HFF-Myc (cell line): ENCODE measurements around the gene ACTN3.
"Not testable (repeated sequence)": the region's sequence is repeated elsewhere in the genome, so short reads cannot be mapped to it uniquely, and the experiment has no call there.

Source experiments
- DNase-seq: peaks from one replicate; pipeline ENCODE4 v3.0.0-alpha.2; 2011; ENCODE audit warnings: low read depth; ENCODE audit errors: extremely low read depth
- H3K4me3 ChIP-seq: replicated peaks from 2 replicates; pipeline ENCODE4 v1.5.1; 2011; ENCODE audit warnings: low read depth, mild to moderate bottlenecking, control low read depth, low read length
- TF ChIP-seq, protein P1 (sequence below): IDR thresholded peaks from 2 replicates; pipeline ENCODE4 v1.5.1; 2012; ENCODE audit warnings: mild to moderate bottlenecking, low read depth, low read length, control low read depth; ENCODE audit errors: missing control alignments

Gene ACTN3

DNA sequence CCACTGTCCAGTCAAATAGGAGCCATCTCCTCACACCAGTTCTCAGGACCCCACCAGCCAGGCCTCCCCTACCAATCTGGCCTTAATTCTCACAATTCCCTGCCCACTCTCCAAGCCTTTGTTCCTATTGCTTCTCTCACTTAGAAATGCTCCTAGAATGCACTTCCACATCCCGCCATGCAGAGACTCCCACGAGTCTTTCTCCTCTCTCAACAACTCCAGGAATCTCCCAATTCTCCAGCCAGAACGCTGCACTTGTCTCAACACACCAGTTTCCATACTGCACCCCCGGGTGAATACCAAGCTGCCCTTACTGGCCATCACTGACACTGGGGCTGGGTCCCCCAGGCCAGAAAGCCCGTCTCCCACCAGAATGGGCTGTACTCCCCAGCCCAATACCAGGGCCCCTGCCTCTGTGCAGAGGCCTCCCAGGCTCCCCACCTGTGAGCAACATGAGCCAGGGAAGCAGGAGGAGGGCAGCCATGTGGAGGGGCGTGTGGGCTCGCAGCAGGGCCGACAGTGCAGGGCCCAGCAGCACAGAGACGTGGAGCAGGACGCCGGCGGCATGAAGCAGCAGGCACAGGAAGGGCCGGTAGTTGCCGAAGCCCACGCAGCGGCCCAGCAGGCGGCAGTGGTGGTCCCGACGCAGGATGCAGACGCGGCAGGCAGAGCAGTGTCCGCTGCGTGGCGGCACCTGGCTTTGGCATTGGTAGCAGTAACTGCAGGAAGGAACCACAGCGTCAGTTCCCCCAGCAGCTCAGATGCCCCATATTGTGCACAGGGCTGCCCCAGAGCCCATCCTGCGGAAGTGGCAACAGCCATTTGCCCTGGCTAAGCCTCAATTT lies 3.2 kb upstream of the ACTN3 start:
- TF ChIP-seq, protein P1, sequence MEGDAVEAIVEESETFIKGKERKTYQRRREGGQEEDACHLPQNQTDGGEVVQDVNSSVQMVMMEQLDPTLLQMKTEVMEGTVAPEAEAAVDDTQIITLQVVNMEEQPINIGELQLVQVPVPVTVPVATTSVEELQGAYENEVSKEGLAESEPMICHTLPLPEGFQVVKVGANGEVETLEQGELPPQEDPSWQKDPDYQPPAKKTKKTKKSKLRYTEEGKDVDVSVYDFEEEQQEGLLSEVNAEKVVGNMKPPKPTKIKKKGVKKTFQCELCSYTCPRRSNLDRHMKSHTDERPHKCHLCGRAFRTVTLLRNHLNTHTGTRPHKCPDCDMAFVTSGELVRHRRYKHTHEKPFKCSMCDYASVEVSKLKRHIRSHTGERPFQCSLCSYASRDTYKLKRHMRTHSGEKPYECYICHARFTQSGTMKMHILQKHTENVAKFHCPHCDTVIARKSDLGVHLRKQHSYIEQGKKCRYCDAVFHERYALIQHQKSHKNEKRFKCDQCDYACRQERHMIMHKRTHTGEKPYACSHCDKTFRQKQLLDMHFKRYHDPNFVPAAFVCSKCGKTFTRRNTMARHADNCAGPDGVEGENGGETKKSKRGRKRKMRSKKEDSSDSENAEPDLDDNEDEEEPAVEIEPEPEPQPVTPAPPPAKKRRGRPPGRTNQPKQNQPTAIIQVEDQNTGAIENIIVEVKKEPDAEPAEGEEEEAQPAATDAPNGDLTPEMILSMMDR, result peak; percentile 67
- DNase-seq, result peak; percentile 27

DNA sequence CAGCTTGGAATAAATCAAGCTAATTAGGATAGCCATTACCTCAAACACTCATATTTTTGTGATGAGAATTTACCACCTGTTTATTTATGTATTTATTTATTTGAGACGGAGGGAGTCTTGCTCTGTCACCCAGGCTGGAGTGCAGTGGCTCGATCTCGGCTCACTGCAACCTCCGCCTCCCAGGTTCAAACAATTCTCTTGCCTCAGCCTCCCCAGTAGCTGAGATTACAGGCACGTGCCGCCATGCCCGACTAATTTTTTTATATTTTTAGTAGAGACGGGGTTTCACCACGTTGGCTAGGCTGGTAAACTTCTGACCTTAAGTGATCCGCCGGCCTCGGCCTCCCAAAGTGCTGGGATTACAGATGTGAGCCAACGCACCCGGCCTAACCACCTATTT lies 1.8 kb upstream of the ACTN3 start:
- H3K4me3 ChIP-seq, result peak overlapping the region; percentile 48
- DNase-seq, result not testable (repeated sequence)

More for the DNA sequence above, 3.2 kb upstream of the ACTN3 start:
- H3K4me3 ChIP-seq, result no peak overlapping the region

DNA sequence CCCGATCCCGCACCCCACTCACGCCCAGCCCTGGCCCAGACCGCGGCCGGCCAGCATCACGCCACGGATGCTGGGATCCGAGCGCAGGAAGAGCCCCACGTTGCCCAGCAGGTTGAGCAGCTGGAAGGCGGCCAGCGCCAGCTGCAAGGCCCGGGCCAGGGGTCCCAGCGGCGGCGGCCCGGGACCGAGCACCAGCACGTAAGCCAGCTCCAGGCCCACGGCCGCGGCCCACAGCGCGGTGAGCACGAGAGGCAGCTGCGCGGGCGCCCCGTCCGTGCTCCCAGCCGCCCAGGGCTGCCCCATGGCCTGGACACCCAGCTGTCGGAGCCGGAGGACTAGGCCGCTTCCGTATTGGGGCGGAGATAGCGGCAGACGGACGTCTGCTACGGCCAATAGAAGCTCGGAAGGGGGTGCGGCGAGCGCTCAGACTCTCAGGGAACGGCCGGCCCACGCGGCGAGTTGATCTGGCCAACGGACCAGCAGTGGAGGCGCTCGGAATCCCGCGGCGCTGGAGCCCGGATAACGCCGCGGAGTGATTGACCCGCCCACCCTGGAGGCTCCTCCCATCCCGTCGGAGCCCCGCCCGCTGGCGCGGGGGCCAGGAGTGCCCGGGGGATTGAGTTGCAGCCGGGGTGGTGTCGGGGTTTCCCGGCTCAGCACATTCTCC lies 869 bp upstream of the ACTN3 start, which contains the start of gene ZDHHC24:
Gene ZDHHC24, minus strand, starts transcription at position 348 of the 667 bp plus-strand sequence. Its CDS starts 45 bp downstream, at position 303.
- TF ChIP-seq, protein P1, result no peak
- peak; percentile 86 for DNase-seq
- peak within 1 kb of the TSS; percentile 48 for H3K4me3 ChIP-seq

DNA sequence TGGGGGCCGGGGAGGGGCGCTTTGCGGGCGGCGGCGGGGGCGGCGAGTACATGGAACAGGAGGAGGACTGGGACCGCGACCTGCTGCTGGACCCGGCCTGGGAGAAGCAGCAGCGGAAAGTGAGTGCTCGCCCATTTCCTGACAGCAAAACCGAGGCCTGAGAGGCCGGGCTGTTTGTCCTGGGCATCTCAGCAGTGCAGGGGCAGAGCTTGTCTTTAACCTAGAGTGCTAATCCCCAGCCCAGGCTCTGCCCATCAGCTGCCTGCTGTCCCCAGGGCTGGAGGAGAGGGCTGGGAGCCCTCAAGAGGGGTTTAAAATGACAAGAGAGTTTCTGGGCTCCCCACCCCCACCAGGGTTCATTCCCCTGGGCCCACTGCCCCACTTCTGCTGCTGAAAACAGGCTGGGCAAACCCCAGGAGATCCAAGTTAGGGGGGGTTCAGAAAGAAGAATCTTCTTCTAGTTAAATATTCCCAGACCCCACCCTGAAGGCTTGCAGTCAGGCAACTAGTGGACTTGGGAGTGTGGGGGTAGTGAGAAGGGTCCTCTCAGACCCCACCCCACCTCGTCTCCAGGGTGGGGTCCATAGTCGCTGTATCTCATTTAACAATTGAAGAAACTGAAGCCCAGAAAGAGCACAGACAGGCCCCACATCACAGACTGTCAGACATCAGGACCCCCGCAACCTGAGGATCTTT lies 411 bp downstream of the ACTN3 start:
- TF ChIP-seq, protein P1, result no peak
- H3K4me3 ChIP-seq, result peak overlapping the region; percentile 48; the same call in 1 of the 2 replicates
- no peak for DNase-seq

DNA sequence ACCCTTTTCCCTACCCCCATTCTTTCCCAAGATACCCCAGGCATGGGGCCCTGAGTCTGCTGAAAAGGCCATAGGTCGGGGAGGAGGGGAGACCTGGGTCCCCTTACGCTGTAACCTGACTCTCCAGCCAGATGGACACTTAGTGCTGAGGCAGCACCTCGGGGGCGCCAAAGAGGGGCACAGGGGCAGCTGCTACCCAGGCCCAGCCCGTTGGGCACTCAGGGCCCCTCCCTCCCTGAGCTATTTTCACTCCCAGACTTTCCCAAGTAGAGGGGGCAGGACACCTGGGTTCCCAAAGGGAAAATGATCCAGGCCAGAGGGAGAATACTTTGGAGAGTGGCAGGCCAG lies 933 bp downstream of the ACTN3 start:
- no peak overlapping the region for H3K4me3 ChIP-seq
- DNase-seq, result no peak
- TF ChIP-seq, protein P1, result no peak

DNA sequence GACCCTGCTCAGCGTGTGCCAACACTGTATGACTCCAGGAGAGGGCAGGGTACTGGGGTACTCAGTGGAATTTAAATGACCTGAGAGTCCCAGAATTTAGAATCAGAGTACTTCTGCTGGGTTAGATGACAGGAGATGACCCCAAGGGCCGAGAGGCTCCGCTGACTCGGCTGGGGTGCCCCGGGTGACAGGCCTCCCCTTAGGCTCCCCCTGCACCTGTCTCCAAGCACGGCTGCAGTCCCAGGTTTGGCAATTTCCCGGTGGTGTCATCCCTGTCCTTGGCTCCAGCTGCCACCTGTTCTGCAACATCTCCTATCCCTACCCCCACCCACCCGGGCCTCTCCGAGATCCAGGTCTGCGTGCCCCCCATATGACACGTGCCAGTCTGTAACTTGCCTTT lies 1.3 kb downstream of the ACTN3 start:
- TF ChIP-seq, protein P1, result no peak
- DNase-seq, result no peak
- no peak overlapping the region for H3K4me3 ChIP-seq
